NCI-H2029 treated with DMSO at 0.1 percent for 48 hours (cell line): ENCODE data around the gene IL6R.
"Not testable (repeated sequence)": the region's sequence is repeated elsewhere in the genome, so short reads cannot be mapped to it uniquely, and the experiment has no call there.

ENCODE experiments used
- DNase-seq: peaks from one replicate; lab custom pipeline; 2025; lab: John Stamatoyannopoulos, UW

The IL6R gene

GRCh38 chr1:154404984-154405746 is at the start of gene IL6R:
Gene IL6R (plus strand): TSS chr1:154405343. CDS start chr1:154405630, 287 bp downstream.
- no peak for DNase-seq

- DNase-seq: no peak
Measured at GRCh38 chr1:154358519-154358918, 46.6 kb upstream of the IL6R start.

- DNase-seq: no peak
Measured at GRCh38 chr1:154360288-154360687, 44.9 kb upstream of the IL6R start.

GRCh38 chr1:154360881-154361280 is 44.3 kb upstream of the IL6R start:
- not testable (repeated sequence) for DNase-seq

GRCh38 chr1:154361357-154361756 is 43.8 kb upstream of the IL6R start:
- DNase-seq: no peak

GRCh38 chr1:154371436-154371835 is 33.7 kb upstream of the IL6R start:
- no peak for DNase-seq

- not testable (repeated sequence) for DNase-seq
Measured at GRCh38 chr1:154373777-154374357, 31.3 kb upstream of the IL6R start.

- no peak for DNase-seq
Measured at GRCh38 chr1:154379301-154379700, 25.8 kb upstream of the IL6R start.

- DNase-seq: no peak
Measured at GRCh38 chr1:154384650-154385489, 20.3 kb upstream of the IL6R start.

GRCh38 chr1:154386643-154387352 is 18.3 kb upstream of the IL6R start:
- DNase-seq: peak; percentile 45

- DNase-seq: no peak
Measured at GRCh38 chr1:154391086-154391770, 13.9 kb upstream of the IL6R start.

- no peak for DNase-seq
Measured at GRCh38 chr1:154398141-154398540, 7.0 kb upstream of the IL6R start.

- DNase-seq: no peak
Measured at GRCh38 chr1:154398678-154399077, 6.5 kb upstream of the IL6R start.

- no peak for DNase-seq
Measured at GRCh38 chr1:154400381-154400801, 4.8 kb upstream of the IL6R start.

- no peak for DNase-seq
Measured at GRCh38 chr1:154402409-154402921, 2.7 kb upstream of the IL6R start.

- DNase-seq: no peak
Measured at GRCh38 chr1:154403261-154403943, 1.7 kb upstream of the IL6R start.

- no peak for DNase-seq
Measured at GRCh38 chr1:154403983-154404382, 1.2 kb upstream of the IL6R start.

GRCh38 chr1:154404511-154404931 is 622 bp upstream of the IL6R start:
- no peak for DNase-seq

GRCh38 chr1:154405747-154406571 is 816 bp downstream of the IL6R start:
- DNase-seq: peak; percentile 22

GRCh38 chr1:154406572-154406879 is 1.4 kb downstream of the IL6R start:
- no peak for DNase-seq
